H9 (cell line): ENCODE measurements around the gene CEP350. TPM values are rescaled to one million over a fixed set of nuclear protein-coding genes. Genes with fewer than 3 reads are reported as not detected.

Source experiments
- DNase-seq: peaks from one replicate; pipeline ENCODE4 v3.0.0-alpha.2; 2017
- H2AFZ ChIP-seq: one replicate; pipeline ENCODE4 v1.6.1; 2013; ENCODE audit warnings: mild to moderate bottlenecking, low read length, control low read depth, moderate library complexity
- H2AK5ac ChIP-seq: 2 replicates; pipeline ENCODE4 v1.6.1; 2013; ENCODE audit warnings: low read length, control low read depth, mixed read lengths; ENCODE audit not compliant: insufficient read length
- H2BK120ac ChIP-seq: one replicate; pipeline ENCODE4 v1.6.1; 2013; ENCODE audit warnings: low read depth, mild to moderate bottlenecking, low read length, control low read depth, inconsistent platforms; ENCODE audit not compliant: poor library complexity, severe bottlenecking
- H2BK12ac ChIP-seq: 2 replicates; pipeline ENCODE4 v1.6.1; 2013; ENCODE audit warnings: low read length, control low read depth, mixed read lengths, low read depth; ENCODE audit not compliant: insufficient read length
- H2BK15ac ChIP-seq: 2 replicates; pipeline ENCODE4 v1.6.1; 2013; ENCODE audit warnings: low read depth, low read length, control low read depth
- H2BK20ac ChIP-seq: one replicate; pipeline ENCODE4 v1.6.1; 2013; ENCODE audit warnings: low read depth, mild to moderate bottlenecking, low read length, control low read depth, inconsistent platforms; ENCODE audit not compliant: poor library complexity, severe bottlenecking
- H2BK5ac ChIP-seq: 2 replicates; pipeline ENCODE4 v1.6.1; 2013; ENCODE audit warnings: low read length, control low read depth, mixed read lengths; ENCODE audit not compliant: insufficient read length
- H3K14ac ChIP-seq: 2 replicates; pipeline ENCODE4 v1.6.1; 2013; ENCODE audit warnings: low read length, control low read depth; ENCODE audit not compliant: insufficient read depth
- H3K18ac ChIP-seq: 2 replicates; pipeline ENCODE4 v1.6.1; 2013; ENCODE audit warnings: low read depth, mild to moderate bottlenecking, mixed read lengths, low read length, control low read depth; ENCODE audit not compliant: insufficient read length
- H3K23ac ChIP-seq: 2 replicates; pipeline ENCODE4 v1.6.1; 2013; ENCODE audit warnings: low read length, control low read depth, mixed read lengths, low read depth; ENCODE audit not compliant: insufficient read length
- H3K23me2 ChIP-seq: 2 replicates; pipeline ENCODE4 v1.6.1; 2013; ENCODE audit warnings: low read depth, mild to moderate bottlenecking, mixed read lengths, low read length, control low read depth; ENCODE audit not compliant: insufficient read length, poor library complexity, severe bottlenecking
- H3K27ac ChIP-seq: 2 replicates; pipeline ENCODE4 v1.5.1; 2013; ENCODE audit warnings: low read length, control low read depth, mixed read lengths, low read depth; ENCODE audit not compliant: insufficient read length
- H3K27me3 ChIP-seq: 2 replicates; pipeline ENCODE4 v1.6.1; 2013; ENCODE audit warnings: low read length, control low read depth, inconsistent platforms; ENCODE audit not compliant: insufficient read depth
- H3K4ac ChIP-seq: 2 replicates; pipeline ENCODE4 v1.6.1; 2013; ENCODE audit warnings: low read depth, mild to moderate bottlenecking, control low read depth, inconsistent platforms, low read length, moderate library complexity
- H3K4me1 ChIP-seq: 2 replicates; pipeline ENCODE4 v1.6.1; 2013; ENCODE audit warnings: low read length, control low read depth, inconsistent platforms; ENCODE audit not compliant: insufficient read depth
- H3K4me2 ChIP-seq: 2 replicates; pipeline ENCODE4 v1.6.1; 2013; ENCODE audit warnings: low read length, control low read depth, mixed read lengths; ENCODE audit not compliant: insufficient read length, insufficient read depth
- H3K56ac ChIP-seq: 2 replicates; pipeline ENCODE4 v1.6.1; 2013; ENCODE audit warnings: low read depth, mild to moderate bottlenecking, mixed read lengths, low read length, control low read depth; ENCODE audit not compliant: insufficient read length
- H3K79me1 ChIP-seq: 2 replicates; pipeline ENCODE4 v1.6.1; 2013; ENCODE audit warnings: low read depth, mild to moderate bottlenecking, moderate library complexity, low read length, control low read depth, inconsistent platforms; ENCODE audit not compliant: insufficient read depth, poor library complexity, severe bottlenecking
- H3K79me2 ChIP-seq: 2 replicates; pipeline ENCODE4 v1.6.1; 2013; ENCODE audit warnings: low read length, control low read depth, inconsistent platforms; ENCODE audit not compliant: insufficient read depth
- H3K9ac ChIP-seq: 2 replicates; pipeline ENCODE4 v1.6.1; 2013; ENCODE audit warnings: low read length, control low read depth, mixed read lengths; ENCODE audit not compliant: insufficient read length; ENCODE audit errors: extremely low read depth
- H3K9me3 ChIP-seq: one replicate; pipeline ENCODE4 v1.6.1; 2013; ENCODE audit warnings: low read depth, low read length, inconsistent platforms; ENCODE audit not compliant: control insufficient read depth
- H3T11ph ChIP-seq: one replicate; pipeline ENCODE4 v1.6.1; 2013; ENCODE audit warnings: mild to moderate bottlenecking, low read length, control low read depth, inconsistent platforms
- H4K20me1 ChIP-seq: one replicate; pipeline ENCODE4 v1.6.1; 2013; ENCODE audit not compliant: control insufficient read depth, insufficient read length, insufficient read depth
- H4K5ac ChIP-seq: 2 replicates; pipeline ENCODE4 v1.6.1; 2013; ENCODE audit warnings: low read depth, mild to moderate bottlenecking, mixed read lengths, low read length, control low read depth; ENCODE audit not compliant: insufficient read length
- H4K8ac ChIP-seq: replicated peaks from 2 replicates; pipeline ENCODE4 v1.6.1; 2013; ENCODE audit warnings: low read length, control low read depth, mixed read lengths, low read depth; ENCODE audit not compliant: insufficient read length
- H4K91ac ChIP-seq: 2 replicates; pipeline ENCODE4 v1.6.1; 2013; ENCODE audit warnings: low read depth, mild to moderate bottlenecking, moderate library complexity, mixed read lengths, low read length, control low read depth; ENCODE audit not compliant: insufficient read length
- H3K27ac Mint-ChIP-seq, 3 experiments: 2 replicates in 2 of 3; 3 replicates in 1 of 3; pipeline ENCODE4 v1.8.0; 2020 to 2021; ENCODE audit warnings: mixed read lengths in 3 of 3, mild to moderate bottlenecking in 1 of 3, moderate library complexity in 1 of 3
- H3K27me3 Mint-ChIP-seq: 2 replicates; pipeline ENCODE4 v1.8.0; 2021; ENCODE audit warnings: low read depth, mild to moderate bottlenecking, moderate library complexity, mixed read lengths
- H3K36me3 Mint-ChIP-seq, 3 experiments: 2 replicates in 2 of 3; 3 replicates in 1 of 3; pipeline ENCODE4 v1.8.0; 2020 to 2021; ENCODE audit warnings: low read depth in 3 of 3, mixed read lengths in 3 of 3; ENCODE audit not compliant: insufficient read depth in 1 of 3
- H3K4me1 Mint-ChIP-seq, 2 experiments: 2 replicates each; pipeline ENCODE4 v1.8.0; 2020; ENCODE audit warnings: mixed read lengths in 2 of 2
- H3K4me3 Mint-ChIP-seq, 2 experiments: 2 replicates in 1 of 2; 3 replicates in 1 of 2; pipeline ENCODE4 v1.8.0; 2020 to 2021; ENCODE audit warnings: mild to moderate bottlenecking in 2 of 2, mixed read lengths in 2 of 2, moderate library complexity in 1 of 2
- H3K9me3 Mint-ChIP-seq, 2 experiments: 2 replicates in 1 of 2; 3 replicates in 1 of 2; pipeline ENCODE4 v1.8.0; 2020; ENCODE audit warnings: mild to moderate bottlenecking in 2 of 2, mixed read lengths in 2 of 2, moderate library complexity in 1 of 2
- CTCF ChIP-seq: fragments of 200-600 bp; sonication (generic); conservative IDR thresholded peaks from 3 replicates; pipeline ENCODE4 v1.8.0; 2021; ENCODE audit warnings: antibody characterized with exemption, mild to moderate bottlenecking
- WGBS: extraction: QIAGEN DNeasy Blood & Tissue Kit; methylation state at CpG from one replicate; pipeline ENCODE4 v1.1.7; 2013; ENCODE audit warnings: missing lambda C conversion rate, low lambda C conversion rate, mixed read lengths; ENCODE audit not compliant: insufficient read length; ENCODE audit errors: extremely low coverage; 5-methylcytosine and 5-hydroxymethylcytosine counted together
- total RNA-seq: library from RNA; stranded (reverse); gene quantifications from 2 replicates; pipeline ENCODE4 v1.2.1, GENCODE V29; 2021

CEP350 gene
- total RNA-seq, 1 experiment from 2014 or later = 39.2 TPM

GRCh38 chr1:180135535-180135934 is 180.9 kb downstream of the CEP350 start:
- H3K27me3 ChIP-seq = no peaks in the 10 kb centered on the region
- H3K56ac ChIP-seq = no peak overlapping the region
- H3K27ac ChIP-seq = no peak overlapping the region
- H3K4me1 ChIP-seq = no peaks in the 10 kb centered on the region
- H3K79me1 ChIP-seq = no peaks in the 10 kb centered on the region
- H2BK15ac ChIP-seq = no peak overlapping the region
- no peak overlapping the region for H2BK12ac ChIP-seq
- no peak for TF ChIP-seq CTCF
- no peak overlapping the region for H2AK5ac ChIP-seq
- no peak overlapping the region for H3K14ac ChIP-seq
- H2AFZ ChIP-seq = no peak overlapping the region
- Mint-ChIP-seq H3K27ac (no peak overlapping the region), H3K36me3 (no peaks in the 10 kb centered on the region), H3K4me3 (no peak overlapping the region), H3K9me3 (no peaks in the 10 kb centered on the region), H3K4me1 (no peaks in the 10 kb centered on the region), H3K27me3 (peaks cover 6% of the 10 kb centered on the region; the same call in 1 of the 2 replicates)
- H4K20me1 ChIP-seq = no peaks in the 10 kb centered on the region
- no peak overlapping the region for H3K4ac ChIP-seq
- no peaks in the 10 kb centered on the region for H3K23me2 ChIP-seq
- no peak for DNase-seq
- no peak overlapping the region for H3T11ph ChIP-seq
- H2BK5ac ChIP-seq = no peak overlapping the region
- H2BK120ac ChIP-seq = no peak overlapping the region
- H3K18ac ChIP-seq = no peak overlapping the region
- no peaks in the 10 kb centered on the region for H3K9me3 ChIP-seq
- H3K23ac ChIP-seq = no peak overlapping the region
- no peak overlapping the region for H3K4me2 ChIP-seq
- no peak overlapping the region for H4K91ac ChIP-seq
- no peak overlapping the region for H3K9ac ChIP-seq
- H4K8ac ChIP-seq = no peak overlapping the region
- no peak overlapping the region for H4K5ac ChIP-seq
- no peak overlapping the region for H2BK20ac ChIP-seq
- no CpG with 5 or more reads among the region's 1 CpG for WGBS
- H3K79me2 ChIP-seq = no peaks in the 10 kb centered on the region
